ENCODE data around the gene KIF6. TPM values are rescaled to one million over a fixed set of nuclear protein-coding genes. Genes with fewer than 3 reads are reported as not detected.

KIF6 gene
- polyA plus RNA-seq, 1 donor (not counting 4 experiments of a cell fraction or from before 2014, with no cell fraction given): 0.14 TPM

GRCh38 chr6:39393075-39393474 is 332.1 kb downstream of the KIF6 start:
- H3K9me1 ChIP-seq (ENCODE audit: control insufficient read depth, extremely low read depth, insufficient read depth, low read length): no peaks in the 10 kb centered on the region
- no peak overlapping the region for H3K4me2 ChIP-seq (ENCODE audit: control insufficient read depth, extremely low read depth, insufficient read depth, low read depth, low read length)
- H3K36me3 ChIP-seq (ENCODE audit: control insufficient read depth in 2 of 2, extremely low read depth in 1 of 2, insufficient read depth in 2 of 2, low read length in 2 of 2): no peaks in the 10 kb centered on the region
- H3K79me2 ChIP-seq (ENCODE audit: control insufficient read depth, insufficient read depth, low read length): no peaks in the 10 kb centered on the region
- H3K4me3 ChIP-seq (ENCODE audit: control insufficient read depth in 2 of 3, extremely low read depth in 1 of 3, insufficient read depth in 2 of 3, low read depth in 1 of 3, low read length in 3 of 3): no peak overlapping the region
- dilution Hi-C loops (cut with MboI; ENCODE audit: extremely low pct_ligation_motif_present, low sequenced_read_pairs): no loop called here
- DNase-seq (ENCODE audit: low read depth, low spot score): no peak
- H4K20me1 ChIP-seq (ENCODE audit: control insufficient read depth, extremely low read depth, insufficient read depth, low read length): no peaks in the 10 kb centered on the region
- TF ChIP-seq CTCF (optimal IDR thresholded peaks at IDR 0.05 in 1 of 3, IDR thresholded peaks at IDR 0.05 in 1 of 3, conservative IDR thresholded peaks at IDR 0.05 in 1 of 3; ENCODE audit: extremely low read depth in 1 of 3, insufficient read depth in 2 of 3, low read length in 3 of 3) (no peak), EZH2 (IDR thresholded peaks at IDR 0.05; ENCODE audit: low read length) (no peak)
- H3K27ac ChIP-seq (ENCODE audit: control insufficient read depth, insufficient read depth, low read length): no peak overlapping the region
- no peak overlapping the region for H2AFZ ChIP-seq (ENCODE audit: control insufficient read depth, low read length)
- H3K4me1 ChIP-seq (ENCODE audit: control insufficient read depth, extremely low read depth, insufficient read depth, low read length): no peaks in the 10 kb centered on the region
- no peak for FAIRE-seq
- H3K9ac ChIP-seq (ENCODE audit: control insufficient read depth, extremely low read depth, insufficient read depth, low read length): no peak overlapping the region
- no peaks in the 10 kb centered on the region for H3K9me3 ChIP-seq (ENCODE audit: control insufficient read depth, low read depth, low read length)
- H3K27me3 ChIP-seq (ENCODE audit: control insufficient read depth, extremely low read depth, insufficient read depth, low read length): peaks cover 7% of the 10 kb centered on the region

GRCh38 chr6:39391182-39391581 is 334.0 kb downstream of the KIF6 start:
- no peaks in the 10 kb centered on the region for H3K79me2 ChIP-seq (ENCODE audit: control insufficient read depth, insufficient read depth, low read length)
- H3K27ac ChIP-seq (ENCODE audit: control insufficient read depth, insufficient read depth, low read length): no peak overlapping the region
- DNase-seq (ENCODE audit: low read depth, low spot score) (no peak), FAIRE-seq (no peak)
- peaks cover 10% of the 10 kb centered on the region for H3K27me3 ChIP-seq (ENCODE audit: control insufficient read depth, extremely low read depth, insufficient read depth, low read length)
- H2AFZ ChIP-seq (ENCODE audit: control insufficient read depth, low read length): no peak overlapping the region
- no peak overlapping the region for H3K9ac ChIP-seq (ENCODE audit: control insufficient read depth, extremely low read depth, insufficient read depth, low read length)
- no peaks in the 10 kb centered on the region for H3K9me3 ChIP-seq (ENCODE audit: control insufficient read depth, low read depth, low read length)
- H3K4me1 ChIP-seq (ENCODE audit: control insufficient read depth, extremely low read depth, insufficient read depth, low read length): no peaks in the 10 kb centered on the region
- no peaks in the 10 kb centered on the region for H4K20me1 ChIP-seq (ENCODE audit: control insufficient read depth, extremely low read depth, insufficient read depth, low read length)
- no peaks in the 10 kb centered on the region for H3K9me1 ChIP-seq (ENCODE audit: control insufficient read depth, extremely low read depth, insufficient read depth, low read length)
- dilution Hi-C loops (cut with MboI; ENCODE audit: extremely low pct_ligation_motif_present, low sequenced_read_pairs): no loop called here
- no peak overlapping the region for H3K4me2 ChIP-seq (ENCODE audit: control insufficient read depth, extremely low read depth, insufficient read depth, low read depth, low read length)
- TF ChIP-seq CTCF (optimal IDR thresholded peaks at IDR 0.05 in 1 of 3, IDR thresholded peaks at IDR 0.05 in 1 of 3, conservative IDR thresholded peaks at IDR 0.05 in 1 of 3; ENCODE audit: extremely low read depth in 1 of 3, insufficient read depth in 2 of 3, low read length in 3 of 3): no peak
- no peak for TF ChIP-seq EZH2 (IDR thresholded peaks at IDR 0.05; ENCODE audit: low read length)
- no peaks in the 10 kb centered on the region for H3K36me3 ChIP-seq (ENCODE audit: control insufficient read depth in 2 of 2, extremely low read depth in 1 of 2, insufficient read depth in 2 of 2, low read length in 2 of 2)
- no peak overlapping the region for H3K4me3 ChIP-seq (ENCODE audit: control insufficient read depth in 2 of 3, extremely low read depth in 1 of 3, insufficient read depth in 2 of 3, low read depth in 1 of 3, low read length in 3 of 3)
